Measurements from ENCODE around the gene KLHL29. TPM values are rescaled to one million over a fixed set of nuclear protein-coding genes. Genes with fewer than 3 reads are reported as not detected.

KLHL29 gene
- total RNA-seq, 1 donor from 2014 or later: 5.0 TPM

DNA sequence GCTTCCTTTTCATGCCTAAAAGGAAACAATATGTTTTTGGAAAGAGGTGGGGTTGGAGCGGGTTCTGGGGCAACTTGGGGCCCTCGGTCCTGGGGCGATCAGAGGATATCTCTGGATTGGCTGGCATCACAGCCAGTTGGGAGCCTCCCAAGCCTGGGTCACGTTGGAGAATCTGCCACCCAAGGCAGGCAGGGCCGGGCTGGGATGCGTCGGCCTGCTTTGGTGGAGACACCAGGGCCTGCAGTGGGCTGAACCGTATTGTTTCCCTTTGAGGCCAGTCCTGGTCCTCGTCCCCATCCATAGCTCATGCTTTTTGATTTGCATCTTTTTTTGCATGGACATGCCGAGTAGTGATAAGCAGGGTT lies 306.1 kb downstream of the KLHL29 start:
- Histone ChIP-seq H3K4me3 (ENCODE audit: low read depth, low read length) (no peak overlapping the region), H3K36me3 (ENCODE audit: control insufficient read depth, insufficient read depth, low read length) (peaks cover 5% of the 10 kb centered on the region), H3K27me3 (ENCODE audit: control insufficient read depth, insufficient read depth, low read length) (no peaks in the 10 kb centered on the region)
- TF ChIP-seq, protein P1, sequence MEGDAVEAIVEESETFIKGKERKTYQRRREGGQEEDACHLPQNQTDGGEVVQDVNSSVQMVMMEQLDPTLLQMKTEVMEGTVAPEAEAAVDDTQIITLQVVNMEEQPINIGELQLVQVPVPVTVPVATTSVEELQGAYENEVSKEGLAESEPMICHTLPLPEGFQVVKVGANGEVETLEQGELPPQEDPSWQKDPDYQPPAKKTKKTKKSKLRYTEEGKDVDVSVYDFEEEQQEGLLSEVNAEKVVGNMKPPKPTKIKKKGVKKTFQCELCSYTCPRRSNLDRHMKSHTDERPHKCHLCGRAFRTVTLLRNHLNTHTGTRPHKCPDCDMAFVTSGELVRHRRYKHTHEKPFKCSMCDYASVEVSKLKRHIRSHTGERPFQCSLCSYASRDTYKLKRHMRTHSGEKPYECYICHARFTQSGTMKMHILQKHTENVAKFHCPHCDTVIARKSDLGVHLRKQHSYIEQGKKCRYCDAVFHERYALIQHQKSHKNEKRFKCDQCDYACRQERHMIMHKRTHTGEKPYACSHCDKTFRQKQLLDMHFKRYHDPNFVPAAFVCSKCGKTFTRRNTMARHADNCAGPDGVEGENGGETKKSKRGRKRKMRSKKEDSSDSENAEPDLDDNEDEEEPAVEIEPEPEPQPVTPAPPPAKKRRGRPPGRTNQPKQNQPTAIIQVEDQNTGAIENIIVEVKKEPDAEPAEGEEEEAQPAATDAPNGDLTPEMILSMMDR (IDR thresholded peaks at IDR 0.05; ENCODE audit: insufficient read depth, low read length, severe bottlenecking): no peak
- FAIRE-seq (no peak), DNase-seq (ENCODE audit: low read depth) (no peak)

DNA sequence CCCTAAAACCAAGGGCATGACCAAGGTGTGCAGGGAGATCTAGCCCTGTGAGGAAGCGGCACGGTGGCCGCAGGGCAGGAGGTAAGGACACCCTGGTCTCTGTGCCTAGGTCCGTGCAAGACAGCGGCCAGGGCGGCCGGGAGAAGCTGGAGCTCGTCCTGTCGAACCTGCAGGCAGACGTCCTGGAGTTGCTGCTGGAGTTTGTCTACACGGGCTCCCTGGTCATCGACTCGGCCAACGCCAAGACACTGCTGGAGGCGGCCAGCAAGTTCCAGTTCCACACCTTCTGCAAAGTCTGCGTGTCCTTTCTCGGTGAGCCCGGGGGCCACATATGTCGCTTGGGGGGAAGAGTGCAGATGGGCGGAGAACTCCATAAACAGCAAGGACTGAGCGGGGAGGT lies 306.6 kb downstream of the KLHL29 start:
- H3K27me3 ChIP-seq (ENCODE audit: control insufficient read depth, insufficient read depth, low read length): no peaks in the 10 kb centered on the region
- DNase-seq (ENCODE audit: low read depth) (no peak), FAIRE-seq (no peak)
- H3K36me3 ChIP-seq (ENCODE audit: control insufficient read depth, insufficient read depth, low read length): peaks cover 9% of the 10 kb centered on the region
- no peak overlapping the region for H3K4me3 ChIP-seq (ENCODE audit: low read depth, low read length)
- TF ChIP-seq, protein P1 (IDR thresholded peaks at IDR 0.05; ENCODE audit: insufficient read depth, low read length, severe bottlenecking): no peak

DNA sequence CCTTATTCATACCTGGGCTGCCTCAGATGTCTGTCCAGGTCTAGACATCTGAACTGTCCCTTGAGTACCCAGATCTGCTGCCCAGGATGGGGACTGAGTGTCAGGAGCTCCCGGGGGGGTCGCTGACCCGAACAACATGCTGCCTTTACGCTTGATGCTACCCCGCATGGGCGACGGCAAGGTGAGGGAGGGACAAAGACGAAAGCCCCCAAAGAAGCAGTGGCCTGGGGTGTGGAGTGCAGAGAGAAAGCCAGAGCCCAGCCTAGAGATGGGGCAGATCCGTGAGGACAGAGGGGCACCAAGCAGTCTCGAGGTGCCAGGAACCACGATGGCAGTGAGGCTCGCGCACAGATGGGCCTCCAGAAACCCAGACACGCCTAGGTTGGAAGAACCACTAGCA lies 307.3 kb downstream of the KLHL29 start:
- TF ChIP-seq, protein P1 (IDR thresholded peaks at IDR 0.05; ENCODE audit: insufficient read depth, low read length, severe bottlenecking): no peak
- FAIRE-seq: no peak
- peaks cover 11% of the 10 kb centered on the region for H3K36me3 ChIP-seq (ENCODE audit: control insufficient read depth, insufficient read depth, low read length)

DNA sequence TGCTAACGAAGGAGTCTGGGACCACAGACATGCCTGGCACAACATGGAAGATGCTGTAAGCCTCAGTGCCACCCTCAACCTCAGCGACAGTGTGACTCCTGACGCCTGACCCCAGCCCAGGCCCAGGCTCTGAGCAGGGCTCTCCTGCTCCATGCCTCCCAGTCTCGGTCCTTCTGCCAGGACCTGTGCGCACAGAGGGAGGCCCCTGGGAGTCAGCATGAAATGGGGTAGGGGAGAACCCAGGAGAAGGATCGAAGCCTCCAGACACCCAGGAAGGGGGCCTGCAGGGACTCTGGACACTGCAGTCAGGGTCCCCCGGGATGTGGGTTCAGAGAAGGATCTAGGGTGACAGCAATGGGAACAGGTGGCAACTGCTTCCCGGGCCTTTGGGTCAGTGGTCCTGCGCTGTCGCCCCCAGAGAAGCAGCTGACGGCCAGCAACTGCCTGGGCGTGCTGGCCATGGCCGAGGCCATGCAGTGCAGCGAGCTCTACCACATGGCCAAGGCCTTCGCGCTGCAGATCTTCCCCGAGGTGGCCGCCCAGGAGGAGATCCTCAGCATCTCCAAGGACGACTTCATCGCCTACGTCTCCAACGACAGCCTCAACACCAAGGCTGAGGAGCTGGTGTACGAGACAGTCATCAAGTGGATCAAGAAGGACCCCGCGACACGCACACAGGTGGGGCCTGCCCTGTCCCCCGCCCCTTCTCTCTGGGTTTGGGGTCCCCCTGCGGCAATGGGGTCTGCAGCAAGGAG lies 308.0 kb downstream of the KLHL29 start:
- Histone ChIP-seq H3K36me3 (ENCODE audit: control insufficient read depth, insufficient read depth, low read length) (peaks cover 11% of the 10 kb centered on the region), H3K27me3 (ENCODE audit: control insufficient read depth, insufficient read depth, low read length) (no peaks in the 10 kb centered on the region), H3K4me3 (ENCODE audit: low read depth, low read length) (no peak overlapping the region)
- TF ChIP-seq, protein P1 (IDR thresholded peaks at IDR 0.05; ENCODE audit: insufficient read depth, low read length, severe bottlenecking): no peak
- no peak for DNase-seq (ENCODE audit: low read depth)
- FAIRE-seq: no peak

More for the DNA sequence above, 307.3 kb downstream of the KLHL29 start:
- no peaks in the 10 kb centered on the region for H3K27me3 ChIP-seq (ENCODE audit: control insufficient read depth, insufficient read depth, low read length)
- DNase-seq (ENCODE audit: low read depth): no peak
- H3K4me3 ChIP-seq (ENCODE audit: low read depth, low read length): no peak overlapping the region

DNA sequence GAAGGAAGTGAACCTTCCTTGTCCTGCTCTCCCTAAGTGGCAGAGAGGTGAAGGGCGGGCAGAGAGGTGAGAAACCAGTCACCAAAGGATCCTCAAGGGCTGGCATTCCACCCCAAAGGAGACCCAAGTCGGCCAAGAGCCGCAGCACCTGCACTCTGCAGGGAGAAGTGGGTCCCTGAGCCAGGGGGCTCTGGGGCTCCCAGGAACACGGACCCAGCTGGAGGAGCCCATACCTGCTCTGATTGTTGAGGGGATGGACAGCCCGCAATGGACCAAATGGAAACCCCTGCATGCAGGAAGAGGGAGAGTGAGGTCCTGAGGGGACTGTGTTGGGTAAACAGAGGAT lies 308.6 kb downstream of the KLHL29 start:
- H3K36me3 ChIP-seq (ENCODE audit: control insufficient read depth, insufficient read depth, low read length): peaks cover 11% of the 10 kb centered on the region
- no peaks in the 10 kb centered on the region for H3K27me3 ChIP-seq (ENCODE audit: control insufficient read depth, insufficient read depth, low read length)
- TF ChIP-seq, protein P1 (IDR thresholded peaks at IDR 0.05; ENCODE audit: insufficient read depth, low read length, severe bottlenecking): no peak
- FAIRE-seq: no peak
- H3K4me3 ChIP-seq (ENCODE audit: low read depth, low read length): no peak overlapping the region
- no peak for DNase-seq (ENCODE audit: low read depth)
